Measurements from ENCODE around the gene RBM43. TPM values are rescaled to one million over a fixed set of nuclear protein-coding genes. Genes with fewer than 3 reads are reported as not detected.
"Not testable (repeated sequence)": the region's sequence is repeated elsewhere in the genome, so short reads cannot be mapped to it uniquely, and the experiment has no call there.

The RBM43 gene
- total RNA-seq, 1 experiment from 2014 or later: 5.6 TPM

DNA sequence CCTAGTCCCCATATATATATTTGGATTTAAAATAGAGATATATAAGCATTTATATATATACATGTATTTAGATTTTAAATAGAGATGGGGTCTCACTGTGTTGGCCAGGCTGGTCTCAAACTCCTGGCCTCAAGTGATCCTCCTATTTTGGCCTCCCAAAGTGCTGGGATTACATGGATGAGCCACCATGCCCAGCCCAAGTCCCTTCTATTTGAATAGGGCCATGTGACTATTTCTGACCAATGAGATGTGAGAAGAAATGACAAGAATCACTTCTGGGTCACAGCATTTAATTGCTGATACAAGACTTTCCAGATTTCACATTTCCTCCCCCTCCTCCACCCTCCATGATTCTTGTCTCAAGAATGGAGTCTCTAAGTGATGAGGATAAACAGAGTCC lies 6.4 kb upstream of the RBM43 start:
- DNase-seq (ENCODE audit: low read depth): no peak

DNA sequence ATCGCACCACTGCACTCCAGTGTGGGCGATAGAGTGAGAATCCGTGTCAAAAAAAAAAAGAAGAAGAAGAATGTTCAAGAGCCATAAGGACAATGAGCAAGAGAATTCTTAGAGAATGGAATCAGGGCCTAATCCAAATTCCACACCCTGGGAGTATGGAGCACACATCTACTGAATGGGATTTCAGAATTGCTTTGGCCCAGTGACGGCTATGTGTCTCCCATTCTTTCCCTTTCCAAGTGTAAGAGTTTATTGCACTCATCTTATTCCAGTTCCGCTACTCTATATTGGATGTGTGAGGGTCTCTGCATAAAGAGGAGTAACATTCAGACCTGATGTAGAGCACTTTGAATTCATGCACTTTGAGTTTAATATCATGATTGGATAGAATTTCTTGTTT lies 5.9 kb upstream of the RBM43 start:
- DNase-seq (ENCODE audit: low read depth): no peak

DNA sequence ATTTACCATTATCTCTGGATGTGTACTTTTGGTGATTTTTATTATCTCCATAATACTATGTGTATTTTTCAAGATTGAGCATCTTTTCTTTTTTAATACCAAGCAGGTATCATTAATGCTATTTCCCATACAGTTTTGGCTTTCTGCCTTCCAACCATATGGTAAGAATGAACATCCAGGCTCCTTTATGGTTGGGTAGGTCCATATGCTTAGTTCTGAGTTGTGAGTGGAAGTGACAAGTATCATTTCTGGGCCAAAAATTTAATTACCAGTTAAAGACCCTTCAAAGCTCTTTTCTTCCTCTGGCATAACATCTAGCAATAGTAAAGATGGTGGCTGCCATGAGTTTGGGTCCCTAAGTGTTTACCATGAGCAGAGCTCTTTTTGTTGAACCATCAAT lies 4.3 kb upstream of the RBM43 start:
- DNase-seq (ENCODE audit: low read depth): no peak

DNA sequence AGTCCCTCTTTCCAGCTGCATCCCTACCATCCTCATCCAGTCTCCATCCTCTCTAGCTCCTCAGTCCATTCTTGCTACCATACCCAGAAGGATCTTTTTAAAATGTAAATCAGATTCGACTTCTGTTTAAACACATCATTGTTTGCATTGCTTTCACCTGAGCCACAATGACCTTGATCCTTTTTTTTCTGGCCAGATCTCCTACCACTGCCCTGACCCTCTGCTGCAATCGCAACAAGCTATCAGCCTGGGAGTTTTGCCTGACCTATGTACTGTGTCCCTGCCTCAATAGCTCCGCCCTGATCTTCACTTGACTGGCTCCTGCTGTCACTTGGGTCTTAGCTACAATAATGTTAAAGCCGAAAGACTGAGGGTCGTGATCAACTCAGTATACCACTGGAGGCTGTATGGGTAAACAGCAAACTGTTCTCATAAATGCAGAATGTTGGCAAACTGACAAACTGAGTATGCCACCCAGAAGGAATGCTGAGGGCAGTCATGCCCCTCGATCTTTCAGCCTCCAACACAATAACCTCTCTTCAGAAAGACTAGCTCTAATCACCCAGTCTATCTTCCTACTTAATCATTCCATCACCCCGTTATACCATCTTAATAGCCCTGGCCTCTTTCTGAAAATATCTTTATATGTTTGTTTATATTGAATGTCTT lies 2.6 kb upstream of the RBM43 start:
- no peak for DNase-seq (ENCODE audit: low read depth)

DNA sequence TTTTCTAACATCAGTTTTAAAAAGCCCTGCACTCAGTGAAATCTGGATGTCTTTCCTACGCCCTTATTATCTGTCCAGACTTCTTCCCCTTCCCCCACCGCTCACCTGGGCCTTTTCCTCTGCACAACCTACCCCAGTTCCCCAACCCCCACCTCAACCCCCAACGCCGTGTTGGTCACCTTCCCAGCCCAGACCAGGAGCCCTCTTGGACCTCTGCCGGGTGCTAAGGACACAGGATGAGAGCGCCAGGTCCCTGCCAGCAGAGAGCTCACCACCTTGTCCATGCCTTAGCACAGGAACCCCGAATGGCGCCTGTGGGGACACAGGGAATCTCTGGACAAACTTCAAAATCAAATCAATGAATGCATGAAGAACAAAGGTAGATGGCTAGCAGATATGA lies 966 bp upstream of the RBM43 start:
- no peak for DNase-seq (ENCODE audit: low read depth)

DNA sequence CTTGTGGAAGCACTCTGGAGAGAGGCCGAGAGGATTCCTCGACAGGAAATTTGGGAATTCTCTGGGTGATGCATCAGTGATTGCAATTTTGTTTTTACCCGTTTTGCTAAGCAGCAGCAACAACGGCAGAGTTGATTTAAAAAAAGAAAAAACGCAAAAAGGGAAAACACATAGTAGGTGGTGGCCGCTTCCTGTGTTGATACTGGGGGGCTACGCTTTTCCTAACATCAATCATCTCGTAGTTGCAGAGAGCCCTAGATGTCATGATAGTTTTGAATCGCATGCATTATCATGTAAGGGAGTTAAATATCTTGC lies 271 bp upstream of the RBM43 start:
- DNase-seq (ENCODE audit: low read depth): no peak

DNA sequence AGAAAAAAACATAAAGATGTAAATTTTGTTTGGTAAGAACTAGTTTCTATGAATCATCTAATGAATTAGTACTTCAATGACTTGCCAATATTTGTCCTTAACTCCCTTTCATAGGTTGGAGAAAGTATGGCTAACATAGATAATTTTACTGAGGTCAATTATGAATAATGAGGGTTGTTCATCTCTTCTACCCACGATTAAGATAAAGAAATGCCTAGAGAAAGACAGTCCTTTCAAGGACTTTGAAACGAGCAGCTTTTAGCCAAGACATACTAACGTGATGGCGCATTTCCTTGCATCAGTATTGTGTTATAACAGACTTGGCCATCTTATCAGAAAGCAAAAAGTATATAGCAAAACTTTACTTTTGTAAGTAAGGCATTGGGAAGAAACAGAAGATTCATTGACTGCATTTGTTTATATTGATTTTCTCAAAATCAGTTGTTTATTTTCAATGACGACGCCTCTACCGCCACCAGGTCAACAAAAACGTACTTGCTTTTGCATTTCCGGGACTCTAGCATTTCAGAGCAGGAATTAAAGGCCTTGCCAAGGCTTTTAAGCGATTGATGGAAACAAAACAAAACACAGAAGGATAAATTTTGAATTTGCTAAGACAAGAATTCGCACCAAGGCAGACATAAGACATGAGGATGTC lies 961 bp downstream of the RBM43 start:
- peak; percentile 25 for DNase-seq (ENCODE audit: low read depth)

DNA sequence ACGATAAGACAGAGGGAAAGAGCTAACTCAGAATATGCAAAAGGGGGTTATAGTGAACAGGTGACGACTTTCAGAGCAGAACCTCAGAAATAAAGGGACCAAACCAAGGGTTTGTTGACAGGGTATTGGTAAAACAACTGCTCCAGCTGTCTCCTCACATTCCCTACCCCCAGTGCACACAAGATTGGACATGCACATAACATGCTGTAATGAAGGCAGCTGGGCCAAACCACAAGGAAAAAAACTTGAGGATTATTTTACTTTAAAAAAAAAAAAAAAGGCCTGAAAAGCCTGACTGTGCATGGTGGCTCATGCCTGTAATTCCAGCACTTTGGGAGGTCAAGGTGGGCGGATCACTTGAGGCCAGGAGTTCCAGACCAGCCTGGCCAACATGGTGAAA lies 3.5 kb downstream of the RBM43 start:
- peak; percentile 69 for DNase-seq (ENCODE audit: low read depth)

DNA sequence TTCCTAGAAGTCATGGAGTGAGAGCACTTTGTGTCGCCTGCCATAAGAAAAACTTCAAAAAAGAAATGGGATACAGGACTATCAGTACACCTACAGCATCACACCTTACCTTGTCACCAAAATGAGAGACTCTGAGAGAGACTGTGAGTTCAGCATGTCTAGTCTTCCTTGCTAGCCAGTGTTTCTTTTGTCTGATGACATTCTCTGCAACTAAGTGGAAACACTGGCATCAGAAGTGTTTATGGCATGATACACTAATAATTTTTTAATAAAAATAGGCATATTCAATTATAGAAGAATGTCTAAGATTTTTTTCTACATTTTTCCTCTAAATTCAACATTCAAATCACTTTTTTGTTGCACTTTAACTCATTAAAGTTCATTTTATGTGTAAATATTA lies 9.0 kb downstream of the RBM43 start:
- DNase-seq (ENCODE audit: low read depth): no peak

DNA sequence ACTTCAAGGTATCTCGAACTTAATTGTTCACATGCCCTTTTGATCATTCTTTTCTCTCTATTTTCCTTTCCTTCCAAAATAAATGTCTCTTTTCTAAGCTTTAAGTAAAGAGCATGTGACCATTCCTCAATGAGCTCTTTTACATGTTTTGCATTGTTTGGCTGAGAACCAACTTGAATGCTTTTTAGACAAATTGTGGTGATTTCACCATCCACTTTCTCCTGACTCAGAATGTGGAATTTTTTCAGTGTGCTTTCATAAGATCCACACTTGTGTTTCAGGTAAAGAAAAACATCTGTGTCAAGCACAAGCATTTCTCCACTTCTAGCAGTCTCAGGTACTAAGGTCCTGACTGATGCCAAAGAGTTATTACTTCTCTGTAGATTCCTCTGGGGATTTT lies 10.7 kb downstream of the RBM43 start:
- DNase-seq (ENCODE audit: low read depth): no peak

DNA sequence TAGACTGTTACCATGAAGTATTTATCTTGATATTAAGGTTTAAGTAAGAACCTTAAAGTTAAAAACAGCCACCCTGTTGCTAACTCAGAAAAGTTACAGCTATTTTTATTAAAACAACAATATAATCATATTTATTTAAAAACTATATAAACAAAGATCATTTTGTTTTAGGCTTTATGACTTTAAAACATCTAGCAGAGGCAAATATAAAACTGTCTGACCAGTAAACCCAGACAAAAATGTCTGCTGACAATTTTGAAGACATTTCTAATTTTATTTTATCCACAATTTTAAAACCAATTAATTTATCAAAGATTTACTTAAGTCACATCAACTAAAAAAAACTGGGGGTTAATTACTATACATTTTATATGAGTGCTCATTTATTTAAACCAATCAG lies 14.2 kb downstream of the RBM43 start:
- no peak for DNase-seq (ENCODE audit: low read depth)

DNA sequence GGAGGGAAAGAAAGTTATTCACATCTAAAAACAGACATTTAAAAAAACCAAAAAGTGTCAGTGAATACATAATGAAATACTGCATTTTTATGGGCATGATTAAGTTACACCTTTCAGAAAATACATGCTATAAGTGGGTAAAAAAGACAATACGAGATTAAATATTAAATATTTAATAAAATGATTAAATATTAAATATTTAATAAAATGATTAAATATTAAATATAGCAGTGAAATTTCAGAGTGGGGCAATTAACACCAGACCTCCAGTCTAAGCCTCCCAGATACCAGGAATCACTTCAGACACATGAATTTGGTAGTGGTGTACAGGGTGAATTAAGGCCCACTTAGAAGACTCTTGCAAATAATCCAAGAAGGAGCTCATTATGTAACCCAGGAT lies 15.5 kb downstream of the RBM43 start:
- no peak for DNase-seq (ENCODE audit: low read depth)

DNA sequence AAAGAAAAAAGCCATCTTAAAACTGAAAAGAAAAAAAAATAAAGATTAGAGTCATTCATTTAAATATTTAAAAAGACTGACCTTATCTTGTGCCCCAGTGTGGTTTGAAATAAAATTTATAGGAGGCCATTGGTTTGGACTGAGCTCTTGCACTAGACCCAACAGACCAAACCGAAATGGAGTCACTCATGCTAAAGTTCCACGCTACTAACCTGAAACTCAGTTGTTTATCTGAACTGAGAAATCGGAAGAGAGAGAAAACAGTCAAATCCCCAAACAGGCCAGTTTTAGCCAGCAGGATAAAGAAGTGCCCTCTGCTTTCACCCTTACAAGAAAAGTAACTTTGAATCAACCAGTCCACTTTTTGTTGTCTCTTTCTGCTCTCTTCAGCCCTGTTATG lies 18.2 kb downstream of the RBM43 start:
- no peak for DNase-seq (ENCODE audit: low read depth)

DNA sequence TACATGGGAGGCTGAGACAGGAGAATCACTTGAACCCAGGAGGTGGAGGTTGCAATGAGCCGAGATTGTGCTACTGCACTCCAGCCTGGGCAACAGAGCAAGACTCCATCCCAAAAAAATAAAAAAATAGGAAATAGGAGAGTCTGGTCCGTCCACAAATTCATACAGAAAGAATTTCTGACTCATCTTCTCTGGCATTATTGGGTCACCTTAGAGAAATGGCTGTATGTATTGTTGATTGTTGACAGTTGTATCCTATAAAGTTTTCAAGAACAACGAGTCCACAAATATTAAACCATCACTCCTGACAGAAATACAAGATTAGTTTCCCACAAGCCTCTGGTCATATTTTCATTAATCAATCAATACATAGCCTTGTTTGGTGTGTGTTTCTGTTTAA lies 20.4 kb downstream of the RBM43 start:
- no peak for DNase-seq (ENCODE audit: low read depth)

DNA sequence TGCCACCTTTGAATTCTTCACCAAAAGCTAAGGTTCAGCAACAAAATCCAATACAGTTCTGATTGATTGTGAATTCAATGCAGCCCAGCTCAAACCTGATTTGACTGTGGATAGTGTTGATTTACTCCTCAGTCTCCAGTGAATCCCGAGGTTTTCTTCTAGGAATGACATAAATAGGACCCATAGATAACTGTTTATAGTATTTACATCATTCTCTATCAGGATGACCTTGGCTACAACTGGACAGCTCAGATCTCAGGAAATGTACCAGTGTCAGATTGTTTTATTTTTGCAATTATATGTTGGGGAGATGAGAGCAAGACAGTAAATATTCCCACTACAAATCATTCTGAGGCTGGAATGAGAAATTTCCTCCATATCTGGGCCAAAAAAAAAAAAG lies 21.2 kb downstream of the RBM43 start:
- no peak for DNase-seq (ENCODE audit: low read depth)

DNA sequence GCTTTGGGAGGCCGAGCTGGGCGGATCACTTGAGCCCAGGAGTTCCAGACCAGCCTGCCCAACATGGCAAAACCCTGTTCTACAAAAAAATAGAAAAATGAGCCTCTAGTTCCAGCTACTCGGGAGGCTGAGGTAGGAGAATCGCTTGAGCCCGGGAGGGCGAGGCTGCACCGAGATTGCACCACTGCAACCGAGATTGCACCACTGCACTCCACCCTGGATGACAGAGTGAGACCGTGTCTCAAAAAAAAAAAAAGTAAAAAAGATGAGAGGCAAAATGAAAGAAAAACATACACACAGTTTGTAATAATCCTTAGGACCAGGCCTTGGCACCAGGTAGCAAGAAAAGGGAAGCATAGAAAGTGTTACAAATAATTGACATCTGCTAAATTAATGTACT lies 22.0 kb downstream of the RBM43 start:
- no peak for DNase-seq (ENCODE audit: low read depth)

DNA sequence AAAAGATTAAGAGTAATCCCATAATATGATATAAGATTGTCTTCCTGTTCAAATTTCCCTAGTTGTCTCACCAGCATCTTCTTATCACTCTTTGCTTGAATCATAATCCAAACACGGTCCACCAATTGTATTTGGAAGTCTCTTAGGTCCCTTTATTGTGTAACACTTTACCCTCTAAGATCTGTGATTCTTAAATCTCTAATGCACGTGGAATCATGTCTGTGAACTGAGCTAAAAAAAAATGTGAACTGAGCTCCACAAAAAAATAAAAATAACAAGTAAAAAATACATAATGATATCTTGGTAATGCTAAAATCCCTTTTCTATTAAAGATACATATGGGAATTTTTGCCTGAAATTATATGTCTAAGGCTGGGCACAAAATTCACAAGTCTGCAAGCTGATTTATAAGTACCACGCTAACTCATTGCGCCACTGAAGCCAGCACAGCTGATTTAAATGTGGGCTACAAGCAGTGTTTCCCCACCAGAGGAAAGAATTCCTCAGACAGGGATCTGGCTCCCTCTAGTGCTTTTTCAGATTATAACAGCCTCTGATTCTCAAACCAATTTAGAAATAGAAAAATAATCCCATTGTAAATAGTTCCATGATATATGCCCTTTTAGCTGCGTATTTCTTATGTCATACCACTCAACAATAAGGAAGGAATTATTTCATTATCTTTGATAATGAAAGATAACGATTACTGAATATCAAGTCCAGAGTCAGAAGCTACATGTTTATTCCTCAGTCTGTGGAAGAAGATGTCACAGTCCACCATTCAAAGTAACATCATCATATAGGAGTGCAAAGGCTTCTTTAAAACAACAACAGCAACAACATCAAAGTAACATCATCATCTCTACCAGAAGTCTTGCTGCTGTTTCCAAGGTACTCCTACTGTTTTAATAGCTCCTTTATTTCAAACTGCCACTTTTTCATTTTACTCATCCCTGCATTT lies 22.9 kb downstream of the RBM43 start:
- DNase-seq (ENCODE audit: low read depth): peak; percentile 68

DNA sequence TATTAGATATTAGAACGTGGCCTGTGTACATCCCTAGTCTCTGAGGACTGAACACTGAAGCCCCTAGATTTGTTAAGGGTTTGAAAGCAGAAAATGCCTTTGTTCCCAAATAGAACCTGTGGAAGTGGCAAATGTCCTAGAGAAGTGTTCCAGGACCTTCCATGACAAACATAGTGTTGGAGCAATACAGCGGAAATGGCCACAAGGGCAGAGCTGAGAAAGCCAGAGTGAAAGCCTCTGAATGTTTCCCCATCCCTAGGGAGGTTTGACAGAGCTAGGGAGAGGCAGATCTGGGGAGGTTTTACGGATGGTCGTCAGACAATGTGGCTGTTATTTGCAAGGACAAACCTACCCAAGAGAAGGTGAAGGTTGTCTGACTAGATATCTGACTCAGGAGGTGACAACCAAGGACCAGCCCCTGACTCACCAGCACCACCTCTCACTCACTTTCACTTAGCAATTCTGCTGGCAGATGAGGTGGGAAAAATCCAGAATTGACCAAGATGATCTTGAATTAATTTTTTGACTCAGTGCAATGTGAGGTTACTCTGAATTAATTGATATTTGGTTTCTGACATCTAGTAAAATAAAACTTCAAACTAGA lies 24.1 kb downstream of the RBM43 start:
- no peak for DNase-seq (ENCODE audit: low read depth)

DNA sequence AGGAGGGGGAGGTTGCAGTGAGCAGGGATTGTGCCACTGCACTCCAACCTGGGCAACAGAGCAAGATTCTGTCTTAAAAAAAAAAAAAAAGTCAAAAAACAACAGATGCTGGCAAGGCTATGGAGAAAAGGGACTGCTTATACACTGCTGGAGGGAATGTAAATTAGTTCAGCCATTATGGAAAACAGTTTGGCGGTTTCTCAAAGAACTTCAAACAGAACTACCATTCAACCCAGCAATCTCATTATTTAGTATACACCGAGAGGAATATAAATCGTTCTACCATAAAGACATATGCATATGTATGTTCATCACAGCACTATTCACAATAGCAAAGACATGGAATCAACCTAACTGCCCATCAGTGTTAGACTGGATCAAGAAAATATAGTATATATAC lies 27.9 kb downstream of the RBM43 start:
- not testable (repeated sequence) for DNase-seq (ENCODE audit: low read depth)

DNA sequence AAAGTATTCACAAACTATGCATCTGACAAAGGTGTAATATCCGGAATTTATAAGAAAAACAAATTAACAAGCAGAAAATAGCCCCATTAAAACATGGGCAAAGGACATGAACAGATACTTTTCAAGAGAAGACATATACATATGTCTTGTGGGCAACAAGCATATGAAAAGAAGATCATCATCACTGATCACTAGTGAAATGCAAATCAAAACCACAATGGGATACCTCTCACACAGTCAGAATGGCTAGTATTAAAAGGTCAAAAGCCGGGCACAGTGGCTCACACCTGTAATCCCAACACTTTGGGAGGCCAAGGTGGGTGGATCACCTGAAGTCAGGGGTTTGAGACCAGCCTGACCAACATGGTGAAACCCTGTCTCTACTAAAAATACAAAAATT lies 28.4 kb downstream of the RBM43 start:
- DNase-seq (ENCODE audit: low read depth): not testable (repeated sequence)

DNA sequence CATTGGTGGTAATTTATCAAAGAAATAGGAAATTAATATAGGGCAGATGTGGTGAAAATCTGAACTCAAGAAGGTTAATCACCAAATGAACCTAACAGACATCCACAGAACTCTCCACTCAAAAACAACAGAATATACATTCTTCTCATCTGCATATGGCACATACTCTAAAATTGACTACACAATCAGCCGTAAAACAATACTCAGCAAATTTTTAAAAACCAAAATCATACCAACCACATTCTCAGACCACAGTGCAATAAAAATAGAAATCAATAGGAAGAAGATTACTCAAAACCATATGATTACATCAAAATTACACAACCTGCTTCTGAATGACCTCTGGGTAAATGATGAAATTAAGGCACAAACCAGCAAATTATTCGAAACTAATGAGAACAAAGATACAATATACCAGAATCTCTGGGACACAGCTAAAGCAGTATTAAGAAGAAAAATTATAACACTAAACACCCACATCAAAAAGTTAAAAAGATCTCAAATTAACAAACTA lies 31.0 kb downstream of the RBM43 start:
- no peak for DNase-seq (ENCODE audit: low read depth)

DNA sequence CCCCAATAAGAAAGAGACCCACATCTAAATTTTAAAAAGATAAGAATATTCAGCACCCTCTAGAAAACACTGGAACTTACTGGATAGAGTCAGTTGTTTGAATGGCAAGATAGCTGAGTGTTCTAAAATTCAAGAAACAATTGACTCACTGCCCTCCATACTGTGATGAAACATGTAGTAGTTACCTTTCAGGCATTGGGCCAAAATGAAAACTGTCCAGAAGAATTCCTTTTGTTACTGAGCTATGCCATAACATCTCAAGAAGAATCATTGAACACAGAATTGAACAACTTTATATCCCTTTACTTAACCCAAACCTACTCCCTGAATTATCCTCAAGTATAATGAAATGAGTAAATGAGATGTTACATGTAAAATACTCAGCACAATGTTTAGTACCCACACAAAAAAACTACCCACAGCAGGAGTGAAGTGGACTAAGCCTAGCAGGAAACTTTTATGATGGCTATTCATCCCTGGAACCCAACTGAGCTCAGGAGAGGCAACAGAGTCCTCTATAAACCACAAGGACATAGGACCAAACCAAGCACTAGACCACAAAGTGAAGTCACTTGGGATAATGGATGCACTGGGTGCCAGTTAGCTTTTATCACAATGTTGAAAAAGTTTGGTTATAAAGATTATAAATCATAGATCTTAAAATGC lies 32.7 kb downstream of the RBM43 start:
- no peak for DNase-seq (ENCODE audit: low read depth)

All from RPMI7951 (cell line).